22Rv1 (cell line): ENCODE measurements around the gene TIMP2.

Source experiments
- ZFX ChIP-seq: fragments of 450-650 bp; IDR thresholded peaks from 2 replicates; pipeline ENCODE4 v1.6.1; 2017; ENCODE audit warnings: antibody characterized with exemption, borderline replicate concordance
- TF ChIP-seq, protein P1 (sequence below): fragments of 450-650 bp; IDR thresholded peaks from 2 replicates; pipeline ENCODE4 v1.5.1; 2017; ENCODE audit warnings: mild to moderate bottlenecking

GRCh38 chr17:78832541-78832810 lies 92.7 kb downstream of the TIMP2 start:
- TF ChIP-seq, protein P1, sequence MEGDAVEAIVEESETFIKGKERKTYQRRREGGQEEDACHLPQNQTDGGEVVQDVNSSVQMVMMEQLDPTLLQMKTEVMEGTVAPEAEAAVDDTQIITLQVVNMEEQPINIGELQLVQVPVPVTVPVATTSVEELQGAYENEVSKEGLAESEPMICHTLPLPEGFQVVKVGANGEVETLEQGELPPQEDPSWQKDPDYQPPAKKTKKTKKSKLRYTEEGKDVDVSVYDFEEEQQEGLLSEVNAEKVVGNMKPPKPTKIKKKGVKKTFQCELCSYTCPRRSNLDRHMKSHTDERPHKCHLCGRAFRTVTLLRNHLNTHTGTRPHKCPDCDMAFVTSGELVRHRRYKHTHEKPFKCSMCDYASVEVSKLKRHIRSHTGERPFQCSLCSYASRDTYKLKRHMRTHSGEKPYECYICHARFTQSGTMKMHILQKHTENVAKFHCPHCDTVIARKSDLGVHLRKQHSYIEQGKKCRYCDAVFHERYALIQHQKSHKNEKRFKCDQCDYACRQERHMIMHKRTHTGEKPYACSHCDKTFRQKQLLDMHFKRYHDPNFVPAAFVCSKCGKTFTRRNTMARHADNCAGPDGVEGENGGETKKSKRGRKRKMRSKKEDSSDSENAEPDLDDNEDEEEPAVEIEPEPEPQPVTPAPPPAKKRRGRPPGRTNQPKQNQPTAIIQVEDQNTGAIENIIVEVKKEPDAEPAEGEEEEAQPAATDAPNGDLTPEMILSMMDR = no peak
- no peak for TF ChIP-seq ZFX
